HCT116 (cell line): ENCODE data around the gene EID1.

Experiments
- CEBPB ChIP-seq: IDR thresholded peaks from 2 replicates; pipeline ENCODE4 v1.6.1; 2012; ENCODE audit warnings: low read depth
- ELF1 ChIP-seq: IDR thresholded peaks from 2 replicates; pipeline ENCODE4 v1.6.1; 2012; ENCODE audit warnings: low read depth, borderline replicate concordance
- EZH2 ChIP-seq: fragments of 200-600 bp; sonication (generic); IDR thresholded peaks from 2 replicates; pipeline ENCODE4 v1.6.1; 2017; ENCODE audit warnings: antibody characterized with exemption, mixed run types
- POLR2A ChIP-seq: IDR thresholded peaks from 2 replicates; pipeline ENCODE4 v1.7.0; 2011; ENCODE audit warnings: borderline replicate concordance; ENCODE audit not compliant: insufficient read depth, insufficient read length; ENCODE audit errors: extremely low read depth
- POLR2AphosphoS5 ChIP-seq: IDR thresholded peaks from 2 replicates; pipeline ENCODE4 v1.6.1; 2011; ENCODE audit warnings: mild to moderate bottlenecking, low read depth, low read length, moderate library complexity
- YY1 ChIP-seq: IDR thresholded peaks from 2 replicates; pipeline ENCODE4 v1.6.1; 2011; ENCODE audit warnings: low read length, low read depth, moderate library complexity, mild to moderate bottlenecking; ENCODE audit not compliant: insufficient replicate concordance; ENCODE audit errors: extremely low read depth
- ZNF274 ChIP-seq: fragments of 200-500 bp; sonication (Bioruptor generic); IDR thresholded peaks from 2 replicates; pipeline ENCODE4 v1.6.1; 2014; ENCODE audit warnings: mild to moderate bottlenecking, low read depth, low read length, inconsistent platforms
- TF ChIP-seq, protein P1 (sequence below), 3 experiments: fragments of 200-600 bp in 1 of 3; sonication (generic) in 1 of 3; IDR thresholded peaks in 2 of 3; conservative IDR thresholded peaks in 1 of 3; 2 replicates each; pipeline ENCODE4 v1.5.1; 2012 to 2017; ENCODE audit warnings: low read depth in 2 of 3, low read length in 2 of 3, antibody characterized with exemption in 1 of 3, borderline replicate concordance in 1 of 3, control low read depth in 1 of 3, mild to moderate bottlenecking in 1 of 3, mixed read lengths in 1 of 3, mixed run types in 1 of 3, moderate library complexity in 1 of 3; ENCODE audit not compliant: insufficient read depth in 1 of 3

DNA sequence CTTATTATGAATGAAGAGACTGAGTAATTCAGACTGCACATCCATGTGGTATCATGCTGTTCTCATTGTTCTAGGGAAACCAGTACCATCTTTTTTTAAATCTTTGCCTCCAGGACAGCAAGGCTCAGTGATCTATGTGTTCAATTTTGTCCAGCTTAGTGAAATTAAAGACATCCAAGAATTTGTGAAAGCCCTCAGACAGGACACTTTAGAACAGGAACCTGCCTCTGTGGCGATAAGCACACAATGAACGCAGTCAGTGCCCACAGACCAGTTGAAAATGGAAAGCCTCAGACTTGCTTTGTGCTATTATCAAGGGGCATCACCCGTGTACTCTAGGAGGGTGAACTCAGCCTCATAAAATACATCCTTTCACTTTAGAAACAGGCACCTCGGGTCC lies 20.1 kb downstream of the EID1 start:
- TF ChIP-seq CEBPB (no peak), ZNF274 (no peak), POLR2A (no peak), EZH2 (no peak), YY1 (no peak), ELF1 (no peak), POLR2AphosphoS5 (no peak)
- TF ChIP-seq, protein P1, sequence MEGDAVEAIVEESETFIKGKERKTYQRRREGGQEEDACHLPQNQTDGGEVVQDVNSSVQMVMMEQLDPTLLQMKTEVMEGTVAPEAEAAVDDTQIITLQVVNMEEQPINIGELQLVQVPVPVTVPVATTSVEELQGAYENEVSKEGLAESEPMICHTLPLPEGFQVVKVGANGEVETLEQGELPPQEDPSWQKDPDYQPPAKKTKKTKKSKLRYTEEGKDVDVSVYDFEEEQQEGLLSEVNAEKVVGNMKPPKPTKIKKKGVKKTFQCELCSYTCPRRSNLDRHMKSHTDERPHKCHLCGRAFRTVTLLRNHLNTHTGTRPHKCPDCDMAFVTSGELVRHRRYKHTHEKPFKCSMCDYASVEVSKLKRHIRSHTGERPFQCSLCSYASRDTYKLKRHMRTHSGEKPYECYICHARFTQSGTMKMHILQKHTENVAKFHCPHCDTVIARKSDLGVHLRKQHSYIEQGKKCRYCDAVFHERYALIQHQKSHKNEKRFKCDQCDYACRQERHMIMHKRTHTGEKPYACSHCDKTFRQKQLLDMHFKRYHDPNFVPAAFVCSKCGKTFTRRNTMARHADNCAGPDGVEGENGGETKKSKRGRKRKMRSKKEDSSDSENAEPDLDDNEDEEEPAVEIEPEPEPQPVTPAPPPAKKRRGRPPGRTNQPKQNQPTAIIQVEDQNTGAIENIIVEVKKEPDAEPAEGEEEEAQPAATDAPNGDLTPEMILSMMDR (IDR thresholded peaks at IDR 0.05 in 2 of 3, conservative IDR thresholded peaks at IDR 0.05 in 1 of 3; ENCODE audit: borderline replicate concordance in 1 of 3, insufficient read depth in 1 of 3, low read depth in 2 of 3, low read length in 2 of 3): no peak
